Kidney (tissue), 14 donors: ENCODE data around the gene MINDY4. TPM values are rescaled to one million over a fixed set of nuclear protein-coding genes. Genes with fewer than 3 reads are reported as not detected.

ENCODE experiments used
- DNase-seq, 5 donors: peaks; one replicate each; pipeline ENCODE4 v3.0.0-alpha.2; 2013 to 2020
- FAIRE-seq: peaks from 2 replicates; lab custom pipeline; 2012; peaks lifted over from hg19 to GRCh38; lab: Jason Lieb, UNC
- H3K27ac ChIP-seq, 2 donors: one replicate each; pipeline ENCODE4 v1.7.0; 2013; ENCODE audit warnings: low read depth in 2 of 2, low read length in 2 of 2, inconsistent platforms in 1 of 2
- H3K27me3 ChIP-seq: one replicate; pipeline ENCODE4 v1.7.1; 2013; ENCODE audit warnings: low read length, inconsistent platforms; ENCODE audit not compliant: control insufficient read depth, insufficient read depth
- H3K36me3 ChIP-seq, 3 donors: one replicate each; pipeline versions ENCODE4 v1.7.0 to v1.7.1; 2013; ENCODE audit warnings: low read length in 3 of 3, control low read depth in 1 of 3, inconsistent platforms in 1 of 3; ENCODE audit not compliant: insufficient read depth in 3 of 3, control insufficient read depth in 2 of 3
- H3K4me1 ChIP-seq, 3 donors: one replicate each; pipeline versions ENCODE4 v1.7.0 to v1.7.1; 2013; ENCODE audit warnings: low read length in 3 of 3, inconsistent platforms in 1 of 3, low read depth in 1 of 3; ENCODE audit not compliant: control insufficient read depth in 2 of 3, insufficient read depth in 2 of 3
- H3K4me3 ChIP-seq, 3 donors: one replicate each; pipeline versions ENCODE4 v1.7.0 to v1.8.1; 2013; ENCODE audit warnings: low read length in 3 of 3, control low read depth in 1 of 3, inconsistent platforms in 1 of 3
- H3K9ac ChIP-seq, 3 donors: one replicate each; pipeline versions ENCODE4 v1.7.0 to v1.7.1; 2013; ENCODE audit warnings: low read length in 3 of 3, control low read depth in 1 of 3, inconsistent platforms in 1 of 3
- H3K9me3 ChIP-seq, 3 donors: one replicate each; pipeline versions ENCODE4 v1.7.0 to v1.7.1; 2013; ENCODE audit warnings: low read length in 3 of 3, control low read depth in 1 of 3, inconsistent platforms in 1 of 3; ENCODE audit not compliant: control insufficient read depth in 2 of 3, insufficient read depth in 1 of 3
- CTCF ChIP-seq: IDR thresholded peaks from 3 replicates; pipeline ENCODE4 v1.5.1; 2012; ENCODE audit warnings: mild to moderate bottlenecking, moderate library complexity, borderline replicate concordance; ENCODE audit not compliant: insufficient read depth; ENCODE audit errors: extremely low read depth
- intact Hi-C: fragments of 100-400 bp; cut with DNase I; formaldehyde crosslinking; loops from one replicate; pipeline ENCODE4 v1.11.1; 2022
- polyA plus RNA-seq: library from polyadenylated mRNA; stranded (reverse); fragments of 350-450 nt; fragmentation: Illumina TruSeq; extraction: RNeasy Lipid Tissue Mini Kit (QIAGEN cat#74804); gene quantifications from one replicate; pipeline ENCODE4 v1.2.3, GENCODE V29; 2014; ENCODE audit warnings: low read depth, low replicate concordance; ENCODE audit not compliant: insufficient read depth
- total RNA-seq: library from RNA; stranded (reverse); fragmentation: NEBNext Ultra II Directional; extraction: Animal tissue kit (Norgen Biotek cat#: 25700); gene quantifications from one replicate; pipeline ENCODE4 v1.2.1, GENCODE V29; 2021
- donor health status: control.
- donor health status: control.
- donor health status: control.
- donor health status: control.
- donor health status: control.
- donor health status: DM: yes; HTN: yes; CAD: no.
- donor health status: Normal renal cell carcinoma (clear cell type).

Gene MINDY4
- total and polyA plus RNA-seq, 2 donors from 2014 or later, result 5.3 to 15.3 TPM

GRCh38 chr7:30765408-30765807 is 5.8 kb upstream of the MINDY4 start:
- Histone ChIP-seq H3K27me3 (no peaks in the 10 kb centered on the region), H3K27ac (peak overlapping the region in 1 of 2 donors; percentile 62), H3K9me3 (no peaks in the 10 kb centered on the region), H3K4me3 (no peak overlapping the region), H3K36me3 (no peaks in the 10 kb centered on the region), H3K9ac (no peak overlapping the region), H3K4me1 (peaks cover 2 to 33% (median 28%) of the 10 kb centered on the region in 3 donors)
- no peak for DNase-seq
- intact Hi-C loops, result no loop called here
- no peak for TF ChIP-seq CTCF
- FAIRE-seq, result no peak

GRCh38 chr7:30770845-30771173 is 408 bp upstream of the MINDY4 start:
- DNase-seq (no peak), FAIRE-seq (no peak)
- intact Hi-C loops, result no loop called here
- Histone ChIP-seq H3K9me3 (no peaks in the 10 kb centered on the region), H3K27ac (peak overlapping the region; percentile 81 to 87), H3K4me1 (peaks cover 0 to 19% (median 18%) of the 10 kb centered on the region in 3 donors), H3K27me3 (no peaks in the 10 kb centered on the region), H3K9ac (peak overlapping the region in 2 of 3 donors; percentile 15 to 72), H3K4me3 (peak overlapping the region; percentile 12 to 74 (median 18)), H3K36me3 (no peaks in the 10 kb centered on the region)
- no peak for TF ChIP-seq CTCF

GRCh38 chr7:30771880-30772425 is 736 bp downstream of the MINDY4 start:
- FAIRE-seq, result no peak
- Histone ChIP-seq H3K4me3 (peak overlapping the region; percentile 71 to 79 (median 74)), H3K4me1 (peaks cover 0 to 17% (median 13%) of the 10 kb centered on the region in 3 donors), H3K27ac (peak overlapping the region; percentile 81 to 87), H3K36me3 (peaks cover 0 to 2% (median 0%) of the 10 kb centered on the region in 3 donors), H3K27me3 (no peaks in the 10 kb centered on the region), H3K9ac (peak overlapping the region; percentile 43 to 75 (median 52)), H3K9me3 (no peaks in the 10 kb centered on the region)
- intact Hi-C loops, result no loop called here
- DNase-seq, result peak in 2 of 5 donors; percentile 38 to 53
- no peak for TF ChIP-seq CTCF
